MM.1S (cell line): ENCODE measurements around the gene SLC25A11.

Experiments used
- CTCF ChIP-seq: fragments of 300-600 bp; sonication (generic); IDR thresholded peaks from 2 replicates; pipeline ENCODE4 v1.5.1; 2016; ENCODE audit warnings: antibody characterized with exemption, low read length, mixed read lengths
- EZH2 ChIP-seq: fragments of 300-600 bp; sonication (generic); optimal IDR thresholded peaks from 2 replicates; pipeline ENCODE3; 2017; ENCODE audit warnings: low read depth, mild to moderate bottlenecking, antibody characterized with exemption, low read length, mixed read lengths

GRCh38 chr17:4978726-4979125, 38.9 kb upstream of the SLC25A11 start:
- TF ChIP-seq CTCF, result no peak
- no peak for TF ChIP-seq EZH2
